NCI-H226 (cell line): ENCODE data around the gene MACROD2.
"Not testable (repeated sequence)": the region's sequence is repeated elsewhere in the genome, so short reads cannot be mapped to it uniquely, and the experiment has no call there.

Source experiments
- DNase-seq: peaks from one replicate; pipeline ENCODE4 v3.0.0-alpha.2; 2015

MACROD2 gene

DNA sequence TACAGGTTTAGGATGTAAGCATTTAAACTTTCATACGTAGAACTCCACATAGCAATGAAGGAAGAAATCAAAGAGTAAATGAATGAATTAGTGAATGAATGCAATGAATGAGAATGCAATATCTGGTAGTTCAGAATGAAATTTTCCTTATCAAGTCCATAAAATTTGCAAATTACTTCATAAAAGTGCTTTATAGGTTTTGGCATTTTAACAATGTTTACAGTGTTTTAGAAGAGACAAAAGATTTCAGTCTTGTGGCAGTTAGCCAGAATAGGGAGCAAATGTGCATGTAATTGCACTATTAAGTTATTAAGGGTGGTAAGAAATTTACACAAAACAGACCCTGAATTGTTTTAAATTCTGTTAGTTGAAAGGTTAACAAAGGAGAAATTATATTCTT, 1081.5 kb downstream of the MACROD2 start:
- DNase-seq = no peak

DNA sequence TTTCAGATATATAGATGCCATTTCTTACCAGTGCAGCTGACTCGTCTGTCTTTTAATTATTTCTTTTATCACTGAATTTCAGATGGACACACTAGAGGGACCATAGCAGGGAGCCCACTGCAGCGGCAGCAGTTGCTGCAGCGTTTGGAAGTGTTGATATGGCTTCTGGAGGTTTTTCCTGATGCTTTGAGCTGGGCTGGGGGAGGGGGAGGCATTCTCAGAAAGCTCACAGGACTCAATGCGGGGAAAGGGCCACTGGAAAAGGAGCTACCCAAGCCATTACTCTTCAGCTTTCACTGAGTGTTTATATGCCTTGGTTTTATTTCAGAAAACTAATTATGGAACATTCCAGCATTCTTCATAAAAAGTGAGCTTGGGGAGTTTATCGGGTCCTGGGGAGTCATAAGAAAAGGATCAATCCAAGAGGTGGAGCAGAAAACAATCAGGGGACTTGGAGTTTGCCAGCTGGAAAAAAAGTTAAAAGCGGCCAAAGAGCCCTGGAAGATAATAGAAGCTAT, 1082.5 kb downstream of the MACROD2 start:
- no peak for DNase-seq

GRCh38 chr20:15079594-15080340, 1084.5 kb downstream of the MACROD2 start:
- DNase-seq = no peak

DNA sequence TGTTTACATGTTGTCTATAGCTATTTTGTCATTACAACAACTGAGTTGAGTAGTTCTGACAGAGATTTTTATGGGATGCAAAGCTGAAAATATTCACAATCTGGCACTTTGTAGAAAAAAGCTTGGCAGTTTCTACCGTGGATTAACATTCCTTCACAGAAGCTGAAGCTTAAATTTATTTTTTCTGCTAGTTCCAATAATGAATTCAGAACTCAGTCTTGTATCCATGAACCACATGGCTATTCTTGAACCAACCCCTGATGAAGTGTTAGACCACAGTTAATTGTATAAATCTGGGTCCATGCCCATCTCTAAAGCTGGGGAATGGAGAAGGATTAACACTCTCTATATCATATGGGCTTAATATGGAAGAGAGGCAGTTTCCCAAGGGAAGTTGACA, 1085.9 kb downstream of the MACROD2 start:
- DNase-seq = no peak

GRCh38 chr20:15091421-15092037, 1096.2 kb downstream of the MACROD2 start:
- DNase-seq = no peak

DNA sequence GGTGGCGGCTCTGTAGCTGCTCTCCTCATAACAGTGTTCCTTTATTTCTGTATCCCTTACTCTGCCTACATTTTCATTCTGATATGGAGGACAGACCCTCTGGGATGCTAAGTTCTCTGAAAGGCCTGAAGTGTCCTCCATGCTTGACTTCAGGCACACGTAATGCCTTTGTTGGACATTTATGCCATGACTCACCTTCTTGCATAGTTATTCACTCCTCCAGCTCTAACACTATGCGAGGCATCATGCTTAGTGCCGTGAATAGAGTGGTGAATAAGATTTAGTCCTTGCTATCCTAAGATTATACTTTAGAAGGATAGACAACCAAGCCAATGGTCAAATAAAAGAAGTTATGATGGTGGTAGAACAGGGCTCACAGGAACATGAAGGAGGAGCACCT, 1103.0 kb downstream of the MACROD2 start:
- DNase-seq = no peak

GRCh38 chr20:15099130-15099529, 1103.8 kb downstream of the MACROD2 start:
- no peak for DNase-seq

DNA sequence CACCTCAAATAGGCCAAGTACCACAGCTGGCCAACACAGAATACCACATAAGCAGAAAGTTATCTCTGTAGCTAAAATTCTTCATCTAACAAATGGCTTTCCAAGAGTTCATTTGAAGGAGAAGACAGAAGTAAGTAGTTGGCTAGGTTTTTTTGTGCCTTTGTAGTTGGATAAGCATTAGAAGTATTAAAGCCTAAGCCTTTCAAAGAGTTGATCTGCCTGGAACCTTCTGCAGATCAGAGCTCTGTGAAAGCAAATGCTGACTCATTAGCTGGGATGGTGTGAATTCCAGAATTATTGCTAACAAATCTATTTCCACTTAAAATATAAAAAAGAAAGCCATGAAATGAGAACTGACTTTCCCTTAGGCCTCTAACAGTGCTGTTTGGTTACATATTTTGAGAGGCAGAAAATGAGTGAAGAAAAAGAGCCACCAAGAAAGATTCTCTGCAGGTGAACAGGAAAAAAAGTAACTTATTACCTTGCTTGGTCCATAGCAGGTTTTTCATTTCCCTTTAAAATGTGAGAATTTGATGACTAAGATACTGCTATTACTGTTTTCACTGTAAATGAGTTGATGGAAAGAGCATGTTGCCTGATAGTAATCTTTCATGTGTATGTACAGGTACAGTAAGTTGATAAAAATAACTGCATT, 1105.3 kb downstream of the MACROD2 start:
- DNase-seq = peak; percentile 29

DNA sequence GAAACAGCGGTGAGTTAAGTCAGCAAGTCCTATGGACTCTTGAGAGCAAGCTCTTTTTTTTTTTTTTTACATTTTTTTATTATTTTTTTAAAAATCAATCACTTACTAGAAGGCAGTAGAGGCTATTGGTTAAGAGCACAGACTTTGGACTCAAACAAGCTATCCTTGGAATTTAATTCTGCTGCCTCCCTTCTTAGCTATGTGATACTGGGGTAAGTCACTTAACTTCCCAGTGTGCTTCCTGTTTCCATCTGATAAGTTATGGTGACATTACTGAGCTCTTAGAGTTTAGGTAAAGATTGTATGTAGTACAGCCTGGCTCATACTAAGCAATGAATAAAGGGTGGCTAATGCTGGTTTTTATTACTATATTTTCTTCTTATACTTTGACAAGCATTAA, 1112.6 kb downstream of the MACROD2 start:
- no peak for DNase-seq

GRCh38 chr20:15109494-15109893, 1114.2 kb downstream of the MACROD2 start:
- DNase-seq = no peak

DNA sequence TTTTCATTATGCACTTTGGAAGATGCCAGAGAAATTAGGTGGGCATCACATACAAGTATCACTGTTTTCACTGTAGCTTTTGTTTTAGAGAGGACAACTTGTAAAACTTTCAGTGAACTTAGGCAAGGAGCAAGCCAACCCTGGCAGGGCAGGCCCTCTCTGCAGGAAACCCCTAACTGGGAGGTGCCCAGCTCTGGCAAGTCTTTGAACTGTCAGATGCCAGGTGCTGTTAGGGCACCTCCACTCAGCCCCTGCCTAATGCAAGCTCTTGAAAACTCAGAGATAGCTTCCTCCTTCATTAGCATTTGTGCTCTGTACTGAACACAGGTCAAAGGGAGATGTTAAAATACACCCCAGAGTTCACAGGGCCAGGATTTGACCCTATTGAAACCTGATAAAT, 1116.3 kb downstream of the MACROD2 start:
- no peak for DNase-seq

DNA sequence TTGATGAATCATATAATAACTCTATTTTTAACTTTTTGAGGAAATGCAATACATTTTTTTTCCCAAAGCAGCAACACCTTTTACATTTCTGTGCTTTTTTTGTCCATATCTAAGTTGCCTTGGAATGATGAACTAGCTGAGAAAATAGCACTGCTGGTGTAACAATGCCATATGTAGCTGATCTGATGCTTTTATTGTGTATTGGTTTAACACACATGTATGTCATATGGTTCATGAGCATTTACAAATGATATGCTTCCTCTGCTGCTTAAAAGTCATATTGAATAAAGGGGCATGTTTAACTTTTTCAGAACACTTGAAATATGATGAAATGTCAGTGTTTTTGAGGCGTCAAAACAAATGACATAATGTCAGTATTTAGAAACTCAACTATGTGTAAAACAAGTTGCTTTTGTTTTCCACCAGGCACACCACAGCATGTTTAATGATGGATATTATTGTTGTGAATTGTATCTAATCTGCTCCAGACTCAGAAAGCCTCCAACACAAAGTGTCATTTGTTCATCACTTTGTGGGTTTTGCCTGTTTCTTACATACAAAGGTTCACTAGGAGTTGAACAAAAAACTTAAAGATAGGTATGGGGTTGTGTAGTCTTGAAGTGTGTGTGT, 1117.9 kb downstream of the MACROD2 start:
- DNase-seq = no peak

- no peak for DNase-seq
Measured at GRCh38 chr20:15119852-15120487, 1124.7 kb downstream of the MACROD2 start.

DNA sequence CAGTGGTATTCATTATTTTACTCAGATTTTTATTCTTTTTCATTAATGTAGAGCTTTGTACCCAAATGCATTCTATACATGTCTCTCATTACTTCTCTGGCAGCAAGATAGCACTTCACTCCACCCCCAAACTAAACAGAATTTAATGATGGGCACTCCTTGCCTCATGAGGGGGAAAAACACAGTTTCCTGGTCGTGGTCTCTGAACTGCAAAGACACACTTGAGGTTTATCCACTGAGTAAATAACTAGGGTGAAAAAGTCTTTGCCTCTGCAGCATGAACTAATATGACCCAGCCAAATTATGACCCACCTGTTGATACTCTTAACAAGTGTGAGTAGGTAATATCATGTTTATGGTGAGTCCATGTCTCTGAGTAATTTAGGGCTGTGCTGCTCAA, 1127.3 kb downstream of the MACROD2 start:
- DNase-seq = no peak

GRCh38 chr20:15131176-15131575, 1135.9 kb downstream of the MACROD2 start:
- DNase-seq = no peak

DNA sequence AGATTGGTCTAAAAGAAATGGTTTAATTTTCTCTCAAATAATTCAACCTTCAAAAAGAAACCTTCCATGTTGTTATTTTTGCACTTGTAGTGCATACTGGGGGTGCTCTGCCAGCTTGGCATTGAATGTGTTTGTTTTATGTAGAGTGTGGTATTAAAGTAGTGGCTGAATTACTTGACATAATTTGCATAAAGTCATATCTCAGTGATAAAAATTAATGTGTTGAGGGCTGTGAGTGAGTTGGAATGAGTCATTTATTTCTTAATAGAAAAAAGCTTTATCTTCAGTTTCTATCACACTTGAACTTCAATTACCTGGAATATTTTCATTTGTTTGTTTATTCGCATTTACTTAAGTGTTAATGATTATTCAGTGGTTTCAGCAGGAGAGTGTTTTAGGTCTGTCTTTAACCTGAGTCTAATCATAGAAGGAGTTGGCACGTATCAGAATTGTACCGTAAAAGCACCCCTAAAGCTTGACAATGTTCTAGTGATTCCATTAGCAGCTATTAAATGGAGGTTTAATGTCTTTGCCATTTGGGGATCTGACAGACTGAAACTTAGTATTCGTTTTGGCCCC, 1143.3 kb downstream of the MACROD2 start:
- no peak for DNase-seq

DNA sequence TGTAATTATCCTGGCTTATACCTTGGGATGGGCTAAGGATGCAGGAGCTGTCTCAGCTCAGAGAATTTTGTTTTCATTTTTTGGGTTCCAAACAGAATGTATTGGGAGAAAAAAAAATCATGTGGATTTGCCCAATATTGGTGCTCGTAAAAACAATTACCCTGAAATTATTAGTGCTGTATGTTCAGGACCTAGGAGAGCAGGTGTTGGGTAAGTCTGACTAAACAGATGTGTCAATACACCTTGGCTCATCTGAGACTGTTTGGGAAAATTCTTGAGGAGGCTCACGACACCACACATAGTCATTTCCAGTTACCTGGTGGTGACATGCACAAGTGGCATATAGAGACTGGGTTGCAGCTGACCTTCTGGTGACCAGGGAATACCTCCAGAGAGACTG, 1144.2 kb downstream of the MACROD2 start:
- no peak for DNase-seq

GRCh38 chr20:15140286-15140685, 1145.0 kb downstream of the MACROD2 start:
- no peak for DNase-seq

- not testable (repeated sequence) for DNase-seq
Measured at GRCh38 chr20:15140940-15141339, 1145.6 kb downstream of the MACROD2 start.

DNA sequence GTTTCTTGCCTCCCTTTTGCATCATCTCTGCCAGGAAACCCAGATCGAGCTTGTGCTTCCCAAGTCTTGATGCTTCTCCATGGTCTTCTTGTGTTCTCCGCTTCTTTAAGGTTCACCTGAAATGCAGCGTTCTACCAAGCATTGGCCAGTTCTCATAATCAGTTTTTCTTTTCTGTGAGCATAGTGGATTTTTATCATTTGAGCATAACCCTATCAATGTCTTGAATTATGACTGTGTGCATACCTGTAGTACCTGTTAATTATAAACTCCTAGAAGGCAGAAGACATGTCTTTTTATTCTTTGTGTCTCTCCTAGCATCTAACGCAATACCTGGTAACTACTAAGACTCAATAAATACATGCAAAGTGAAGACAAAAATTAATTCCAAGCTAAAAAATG, 1146.5 kb downstream of the MACROD2 start:
- DNase-seq = no peak

- DNase-seq = no peak
Measured at GRCh38 chr20:15143478-15143877, 1148.2 kb downstream of the MACROD2 start.

- DNase-seq = no peak
Measured at GRCh38 chr20:15144916-15145315, 1149.6 kb downstream of the MACROD2 start.

- no peak for DNase-seq
Measured at GRCh38 chr20:15146948-15147347, 1151.6 kb downstream of the MACROD2 start.
